IPS DF 4.7 (cell line): ENCODE measurements around the gene DICER1.
"Not testable (repeated sequence)": the region's sequence is repeated elsewhere in the genome, so short reads cannot be mapped to it uniquely, and the experiment has no call there.

ENCODE experiments used
- DNase-seq: peaks from one replicate; pipeline ENCODE4 v3.0.0-alpha.2; 2013; ENCODE audit warnings: low spot score; ENCODE audit errors: extremely low read depth

Gene DICER1

DNA sequence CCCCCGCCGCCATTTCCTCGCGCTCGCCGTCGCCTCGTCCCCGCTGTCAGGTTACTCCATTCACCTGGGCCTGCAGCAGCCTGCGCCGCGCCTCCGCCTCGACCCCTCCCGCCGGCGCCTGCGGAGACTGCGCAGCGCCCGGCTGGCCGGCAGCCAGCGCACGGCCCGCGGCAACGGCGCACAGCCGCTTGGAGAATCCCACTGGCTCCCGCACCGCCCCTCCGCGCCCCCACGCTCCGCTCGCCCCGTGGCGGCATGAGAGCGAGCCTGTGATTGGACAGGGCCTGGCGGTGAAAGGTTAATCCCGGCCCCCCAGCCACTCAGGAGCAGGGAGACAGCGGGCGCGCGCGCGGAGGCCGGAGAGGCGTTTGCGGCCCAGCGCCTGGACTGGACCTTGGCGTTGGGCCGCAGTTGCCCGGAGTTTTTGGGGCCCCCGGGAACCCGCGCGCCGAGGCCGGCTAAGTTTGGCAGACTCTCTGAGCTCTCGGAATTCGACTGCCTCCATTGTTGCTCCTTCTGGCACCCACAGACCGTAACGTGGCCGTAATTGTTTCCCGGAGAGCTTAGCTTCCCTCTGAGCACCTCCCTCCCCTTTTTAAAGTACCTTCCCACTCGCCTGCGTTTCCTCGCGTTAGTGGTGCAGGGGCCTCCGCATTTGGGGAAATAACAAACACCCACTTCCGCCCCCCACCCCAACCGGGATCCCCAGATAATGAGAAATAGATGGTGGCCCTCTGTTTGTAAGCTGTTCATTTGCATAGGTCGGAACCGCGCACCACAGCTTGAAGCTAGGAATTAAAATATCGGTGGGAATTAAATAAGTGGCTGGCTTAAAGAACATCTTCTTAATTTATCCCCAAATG, at the start of gene DICER1:
Gene DICER1, minus strand, starts transcription at position 203 of the 863 bp plus-strand sequence. CDS start 24,071 bp downstream, outside the sequence.
- no peak for DNase-seq

DNA sequence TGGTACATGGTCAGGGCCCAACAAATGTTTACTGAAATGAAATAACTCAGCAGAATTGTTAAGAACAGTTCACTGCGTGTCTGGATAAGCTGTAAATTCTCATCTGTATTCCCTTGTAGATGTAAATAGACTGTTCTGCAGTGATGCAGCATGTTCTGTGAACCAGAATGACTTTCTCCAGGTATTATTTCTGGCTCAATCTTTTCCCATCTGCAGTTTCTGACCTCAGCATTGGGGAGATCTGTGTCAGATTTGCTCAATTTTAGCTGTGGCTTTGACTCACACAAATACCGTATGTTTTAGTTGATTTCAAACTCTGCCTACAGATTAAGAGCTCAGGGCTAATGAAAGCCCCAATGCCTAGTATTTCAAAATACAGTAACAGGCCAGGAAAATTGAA, 49.2 kb upstream of the DICER1 start:
- DNase-seq: no peak

GRCh38 chr14:95204705-95205104, 47.4 kb upstream of the DICER1 start:
- no peak for DNase-seq

DNA sequence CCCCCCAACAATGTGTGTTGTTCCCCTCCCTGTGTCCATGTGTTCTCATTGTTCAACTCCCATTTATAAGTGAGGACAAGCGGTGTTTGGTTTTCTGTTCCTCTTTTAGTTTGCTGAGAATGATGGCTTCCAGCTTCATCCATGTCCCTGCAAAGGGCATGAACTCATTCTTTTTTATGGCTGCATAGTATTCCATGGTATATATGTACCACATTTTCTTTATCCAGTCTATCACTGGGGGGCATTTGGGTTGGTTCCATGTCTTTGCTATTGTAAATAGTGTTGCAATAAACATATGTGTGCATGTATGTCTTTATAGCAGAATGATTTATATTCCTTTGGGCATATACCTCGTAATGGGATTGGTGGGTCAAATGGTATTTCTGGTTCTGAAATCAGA, 44.4 kb upstream of the DICER1 start:
- DNase-seq: not testable (repeated sequence)

GRCh38 chr14:95200404-95200803, 43.1 kb upstream of the DICER1 start:
- DNase-seq: no peak

DNA sequence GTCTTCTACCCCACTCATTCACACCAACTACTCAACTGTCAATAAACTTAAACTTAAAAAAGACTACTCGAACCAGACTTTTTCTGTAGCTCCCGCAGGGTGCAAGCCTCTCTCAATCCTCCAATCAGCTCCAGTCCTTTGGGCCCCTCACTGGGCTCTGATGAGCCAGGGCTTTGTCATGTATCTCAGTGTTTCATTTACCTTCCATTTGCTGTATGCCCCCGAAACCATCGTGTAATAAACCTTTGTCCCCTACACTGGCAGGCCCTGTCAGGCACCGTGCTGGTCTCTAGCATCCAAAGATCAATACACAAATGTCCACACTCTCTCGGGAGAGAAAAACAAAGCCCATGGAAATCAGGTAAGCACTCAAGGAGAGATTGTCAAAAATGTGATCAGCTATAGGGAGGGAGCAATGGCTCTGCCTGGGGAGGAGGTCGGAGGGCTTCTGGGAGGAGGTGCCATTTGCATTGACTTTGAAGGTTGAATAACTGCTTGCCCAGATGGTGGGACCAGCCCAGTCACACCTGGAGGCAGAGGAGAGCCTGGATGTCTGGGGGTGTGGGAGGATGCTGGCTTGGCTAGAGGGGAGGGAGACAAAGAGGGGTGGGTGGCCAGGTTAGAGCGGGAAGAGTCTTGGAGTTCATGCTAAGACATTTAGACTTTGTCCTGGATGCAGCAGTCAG, 42.1 kb upstream of the DICER1 start:
- no peak for DNase-seq

- DNase-seq: no peak
Observed at GRCh38 chr14:95198320-95198719, 41.0 kb upstream of the DICER1 start.

DNA sequence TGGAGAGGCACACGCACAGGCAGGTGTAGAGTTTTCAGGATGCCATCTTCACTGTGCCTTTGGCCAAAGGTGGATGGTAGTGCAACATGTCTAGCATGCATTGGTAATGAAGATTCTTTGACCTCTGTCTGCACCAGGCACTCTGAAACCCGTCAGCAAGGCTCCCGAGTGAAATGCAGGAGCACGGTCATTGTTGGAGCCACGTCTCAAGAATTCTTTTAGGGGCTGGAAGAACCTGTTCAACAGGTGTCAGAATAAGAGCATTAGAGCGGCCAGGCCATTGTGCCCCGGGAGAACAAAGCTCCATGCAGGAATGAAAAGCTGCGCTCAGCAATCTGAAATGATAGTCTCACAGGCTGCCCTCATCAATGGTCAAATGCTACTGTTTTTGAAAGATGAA, 40.2 kb upstream of the DICER1 start:
- no peak for DNase-seq

DNA sequence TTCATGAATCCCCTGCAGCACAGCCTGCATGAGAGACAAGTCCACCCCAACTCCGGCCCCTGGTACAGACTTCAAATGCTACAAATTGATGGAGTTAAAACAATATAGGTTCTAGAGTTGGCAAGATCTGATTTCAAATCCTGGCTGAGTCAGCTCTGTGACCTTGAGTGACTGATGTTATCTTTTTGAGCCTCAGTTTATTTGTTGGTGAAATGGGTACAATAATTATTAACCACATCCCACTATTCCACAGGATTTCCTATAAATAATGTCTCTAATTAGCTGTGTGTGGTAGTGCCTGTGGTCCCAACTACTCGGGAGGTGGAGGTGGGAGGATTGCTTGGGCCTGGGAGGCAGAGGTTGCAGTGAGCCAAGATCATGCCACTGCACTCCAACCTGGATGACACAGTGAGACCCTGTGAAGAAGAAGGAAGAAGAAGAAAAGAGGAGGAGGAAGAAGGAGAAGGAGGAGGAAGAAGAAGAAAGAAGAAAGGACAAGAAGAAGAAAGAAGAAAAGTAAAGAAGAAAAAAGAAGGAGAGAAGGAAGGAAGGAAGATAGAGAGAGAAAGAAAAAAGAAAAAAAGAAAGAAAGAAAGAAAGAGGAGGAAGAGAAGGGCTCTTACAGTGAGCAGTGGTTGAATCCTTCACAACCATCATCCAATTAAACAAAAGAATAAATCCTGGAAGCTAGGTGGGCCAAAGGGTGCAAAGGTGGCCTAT, 39.7 kb upstream of the DICER1 start:
- no peak for DNase-seq

GRCh38 chr14:95196268-95196667, 38.9 kb upstream of the DICER1 start:
- DNase-seq: no peak

DNA sequence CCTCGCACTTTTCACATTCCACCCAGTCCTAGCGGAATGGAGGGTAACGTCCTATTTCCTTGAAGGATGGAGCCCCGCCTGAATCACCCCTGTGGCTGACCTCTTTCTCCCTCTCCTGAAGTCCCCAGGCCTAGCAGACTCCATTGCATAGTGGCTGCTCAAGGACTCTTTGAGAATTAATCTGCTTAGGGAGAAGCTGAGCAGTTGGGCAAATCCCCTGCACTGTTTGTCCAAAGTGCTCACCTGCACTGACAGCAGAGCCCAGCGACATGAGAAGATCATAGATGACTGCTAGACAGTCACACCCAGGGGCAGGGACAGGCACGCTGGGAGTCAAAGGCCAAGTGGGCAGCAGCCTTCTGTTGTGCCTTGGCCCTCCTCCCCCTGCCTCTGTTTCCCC, 37.7 kb upstream of the DICER1 start:
- no peak for DNase-seq

DNA sequence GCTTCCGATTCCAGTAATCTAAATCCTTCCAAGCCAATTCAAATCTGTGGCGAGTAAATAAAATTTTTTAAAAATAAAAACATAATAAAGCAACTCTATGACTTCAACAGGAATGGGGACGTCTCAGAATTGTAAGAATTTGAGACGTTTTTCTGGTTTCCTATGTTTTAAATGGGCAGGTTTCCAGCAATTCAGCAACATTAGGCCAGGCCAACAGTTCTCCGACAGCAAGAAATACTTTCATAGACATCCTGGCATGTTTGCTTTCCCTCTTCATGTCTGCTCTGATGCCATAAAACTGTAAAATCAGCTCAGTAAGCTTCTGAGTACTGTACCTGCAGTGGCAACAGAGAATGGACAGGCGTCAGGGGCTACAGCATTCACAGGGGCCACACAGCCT, 35.8 kb upstream of the DICER1 start:
- DNase-seq: no peak

DNA sequence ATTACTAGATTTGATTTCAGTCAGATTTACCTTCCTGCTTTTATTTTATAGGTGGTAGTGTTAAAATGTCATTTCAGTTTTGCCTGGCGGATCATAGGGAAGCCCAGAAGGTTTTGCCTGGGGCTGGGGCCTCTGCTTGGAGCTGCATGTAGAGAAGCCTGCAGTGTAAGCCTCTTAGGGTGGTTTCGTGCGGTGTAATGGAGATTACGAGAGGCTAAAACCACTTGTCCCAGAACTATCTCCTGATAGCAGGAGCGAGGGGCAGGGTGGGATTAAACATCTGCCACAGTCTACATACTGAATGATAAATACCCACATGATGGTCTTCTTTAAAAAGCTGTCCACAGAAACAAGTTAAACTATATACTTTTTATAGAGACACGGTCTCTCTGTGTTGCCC, 35.0 kb upstream of the DICER1 start:
- DNase-seq: no peak

DNA sequence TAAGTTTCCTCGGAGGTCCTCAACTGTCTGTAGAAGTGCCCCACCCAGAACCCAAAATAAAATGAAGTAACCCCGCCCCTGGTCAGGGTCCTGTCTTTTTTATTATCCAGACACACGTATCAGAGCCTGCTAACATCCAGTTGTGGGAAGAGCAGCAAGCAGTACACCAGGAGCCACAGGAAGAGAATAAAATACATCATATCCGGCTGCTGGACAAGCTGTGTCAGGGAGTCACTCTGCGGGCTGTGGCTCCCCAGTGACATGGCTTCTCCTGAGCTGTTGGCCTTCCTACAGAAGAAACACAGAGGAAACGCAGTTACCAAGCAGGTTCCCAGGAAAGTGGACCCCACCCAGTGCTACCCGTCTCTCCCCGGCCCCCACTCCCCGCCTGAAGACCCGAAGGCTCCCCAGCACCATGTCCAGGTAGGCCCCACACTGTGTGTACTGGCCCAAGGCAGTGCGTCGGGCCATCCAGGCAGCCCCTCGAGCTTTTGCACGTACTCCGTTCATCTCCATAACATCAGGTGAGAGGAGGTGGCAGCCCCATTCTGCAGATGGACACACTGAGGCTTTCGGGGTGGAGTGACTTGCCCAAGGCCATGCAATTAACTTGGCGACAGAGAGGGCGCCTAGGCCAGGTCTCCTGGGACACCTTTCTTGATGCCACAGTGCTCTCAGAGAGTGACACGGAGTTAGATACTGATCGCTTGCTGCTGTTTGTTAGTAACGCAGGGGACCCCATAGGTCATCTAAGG, 34.3 kb upstream of the DICER1 start:
- DNase-seq: no peak

DNA sequence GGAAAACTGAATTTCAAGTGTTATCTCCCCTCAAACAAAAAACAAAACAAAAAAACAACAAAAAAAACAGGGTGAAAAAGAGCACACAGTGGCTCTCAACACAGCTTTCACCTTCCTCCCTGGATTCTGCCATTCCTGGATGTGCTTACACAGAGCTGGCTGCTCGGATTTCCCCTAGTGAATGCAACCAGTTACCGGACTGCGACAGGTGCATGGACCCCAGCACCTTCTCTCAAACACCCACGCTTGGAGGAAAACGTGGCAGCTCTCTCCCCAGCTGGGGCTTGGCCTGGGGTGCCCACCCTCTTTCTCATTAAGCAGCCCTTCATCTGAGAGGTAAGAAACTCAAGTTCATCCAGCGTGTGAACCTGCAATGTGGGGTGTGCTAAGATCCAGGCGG, 33.5 kb upstream of the DICER1 start:
- no peak for DNase-seq

DNA sequence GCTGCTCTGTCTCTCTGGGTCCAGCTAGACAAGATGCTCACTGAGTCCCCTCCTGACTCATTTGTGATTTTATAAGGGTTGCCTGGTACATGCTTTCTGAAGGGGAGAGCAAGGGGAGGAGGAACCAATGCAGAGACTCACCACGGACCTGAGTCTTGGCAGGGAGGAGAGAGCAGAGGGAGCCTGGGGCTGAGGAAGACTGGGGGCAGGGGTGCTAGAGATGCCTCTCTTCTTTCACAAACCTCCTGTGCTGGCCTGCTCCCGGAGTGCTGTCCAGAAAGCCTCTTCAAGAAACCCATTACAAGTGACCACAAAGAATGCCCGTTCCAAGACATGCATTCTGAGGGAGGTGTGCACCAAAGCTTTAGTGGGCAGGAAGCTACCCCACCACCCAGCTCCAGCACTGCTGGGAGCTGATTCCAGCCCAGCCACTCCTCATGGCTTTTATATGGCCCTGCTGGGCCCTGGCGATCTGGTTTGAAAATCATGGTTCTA, 33.1 kb upstream of the DICER1 start:
- no peak for DNase-seq

DNA sequence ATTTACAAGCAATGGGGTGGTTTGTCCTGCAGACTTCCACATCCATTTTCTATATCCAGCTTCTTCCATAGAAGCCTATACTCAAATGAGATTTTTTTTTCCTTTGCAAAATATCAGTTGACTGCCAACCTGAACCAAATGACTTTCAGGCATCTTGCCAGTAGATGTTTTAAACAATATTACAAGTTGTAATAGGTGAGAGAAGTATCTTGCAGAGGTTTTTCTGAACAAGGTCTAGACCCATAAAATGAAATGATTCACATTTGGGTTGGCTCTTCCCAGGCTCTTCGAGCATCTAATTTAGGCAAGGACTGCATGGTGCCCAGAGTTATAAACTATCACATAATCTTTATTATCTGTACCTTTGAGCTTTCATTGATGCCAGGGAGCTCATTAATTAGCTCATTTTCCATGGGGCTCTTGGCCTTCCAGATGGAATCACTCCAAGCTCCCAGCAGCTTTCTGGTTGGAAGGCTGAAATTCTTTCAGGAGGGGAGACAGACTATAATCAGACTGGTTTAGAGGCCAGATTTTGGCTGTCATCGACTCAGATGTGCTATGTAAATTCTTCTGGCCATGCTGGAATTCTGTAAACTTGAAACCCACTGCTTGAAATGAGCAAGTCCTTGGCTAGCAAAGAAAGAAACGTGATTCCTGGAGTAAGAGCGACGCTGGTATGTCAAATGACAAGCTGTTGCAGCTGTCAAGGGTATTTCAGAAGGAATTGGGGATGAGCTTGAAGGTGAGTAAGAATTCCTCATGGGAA, 32.2 kb upstream of the DICER1 start:
- DNase-seq: no peak

DNA sequence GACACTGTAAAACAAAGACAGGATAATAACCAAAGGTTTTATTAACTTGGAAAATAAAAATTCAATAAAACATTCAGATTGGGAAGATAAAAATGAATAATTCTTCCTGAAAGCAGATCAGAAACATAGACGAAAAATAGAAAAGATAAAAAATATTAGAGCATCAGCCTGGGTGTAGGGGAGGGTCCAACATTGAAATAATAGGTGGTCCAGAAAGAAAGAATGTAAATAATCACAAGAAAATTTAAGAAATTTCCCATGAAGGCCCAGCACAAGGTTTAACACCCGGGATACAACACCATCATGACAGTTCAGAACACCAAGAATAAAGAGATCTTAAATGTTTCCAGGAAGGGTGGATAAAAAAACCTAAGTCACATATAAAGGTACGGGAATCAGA, 31.1 kb upstream of the DICER1 start:
- no peak for DNase-seq

GRCh38 chr14:95185767-95186392, 28.6 kb upstream of the DICER1 start:
- DNase-seq: no peak
